Stimulated activated CD8-positive, alpha-beta memory T cell treated with anti-CD3 and anti-CD28 coated beads, Interleukin-4, amount 100 ng/mL, for 4 hours (primary cell): ENCODE data around the gene ROCK2.
"Not testable (repeated sequence)": the region's sequence is repeated elsewhere in the genome, so short reads cannot be mapped to it uniquely, and the experiment has no call there.

ENCODE experiments used
- DNase-seq, 2 donors: peaks; one replicate each; pipeline ENCODE4 v3.0.0-alpha.2; 2020; ENCODE audit warnings: low read depth in 2 of 2, low spot score in 1 of 2

Gene ROCK2

GRCh38 chr2:11241412-11242203 lies 102.8 kb downstream of the ROCK2 start:
- DNase-seq, result no peak

- DNase-seq, result no peak
Observed at GRCh38 chr2:11239666-11240462, 104.6 kb downstream of the ROCK2 start.

GRCh38 chr2:11239147-11239546 lies 105.3 kb downstream of the ROCK2 start:
- no peak for DNase-seq

GRCh38 chr2:11237122-11237521 lies 107.3 kb downstream of the ROCK2 start:
- no peak for DNase-seq

GRCh38 chr2:11236335-11236734 lies 108.1 kb downstream of the ROCK2 start:
- no peak for DNase-seq

- DNase-seq, result no peak
Observed at GRCh38 chr2:11235583-11235982, 108.9 kb downstream of the ROCK2 start.

- no peak for DNase-seq
Observed at GRCh38 chr2:11234309-11234708, 110.1 kb downstream of the ROCK2 start.

GRCh38 chr2:11231193-11231592 lies 113.2 kb downstream of the ROCK2 start:
- not testable (repeated sequence) for DNase-seq

- no peak for DNase-seq
Observed at GRCh38 chr2:11228692-11229091, 115.7 kb downstream of the ROCK2 start.

GRCh38 chr2:11227595-11227994 lies 116.8 kb downstream of the ROCK2 start:
- DNase-seq, result no peak

GRCh38 chr2:11224887-11225286 lies 119.5 kb downstream of the ROCK2 start:
- no peak for DNase-seq

GRCh38 chr2:11222845-11223244 lies 121.6 kb downstream of the ROCK2 start:
- DNase-seq, result no peak

GRCh38 chr2:11220445-11220844 lies 124.0 kb downstream of the ROCK2 start:
- no peak for DNase-seq

GRCh38 chr2:11215407-11215806 lies 129.0 kb downstream of the ROCK2 start:
- no peak for DNase-seq

GRCh38 chr2:11214770-11215169 lies 129.7 kb downstream of the ROCK2 start:
- DNase-seq, result no peak

GRCh38 chr2:11213975-11214374 lies 130.5 kb downstream of the ROCK2 start:
- DNase-seq, result no peak

- no peak for DNase-seq
Observed at GRCh38 chr2:11213090-11213638, 131.3 kb downstream of the ROCK2 start.

GRCh38 chr2:11212645-11213044 lies 131.8 kb downstream of the ROCK2 start:
- DNase-seq, result no peak

- DNase-seq, result no peak
Observed at GRCh38 chr2:11208083-11208482, 136.4 kb downstream of the ROCK2 start.

- no peak for DNase-seq
Observed at GRCh38 chr2:11203480-11203879, 141.0 kb downstream of the ROCK2 start.

GRCh38 chr2:11201969-11202368 lies 142.5 kb downstream of the ROCK2 start:
- DNase-seq, result no peak

- no peak for DNase-seq
Observed at GRCh38 chr2:11200651-11201050, 143.8 kb downstream of the ROCK2 start.
